Gastroesophageal sphincter (tissue), 4 donors: ENCODE measurements around the gene PLXNA2. TPM values are rescaled to one million over a fixed set of nuclear protein-coding genes. Genes with fewer than 3 reads are reported as not detected.

ENCODE experiments used
- ATAC-seq: fragments of 150-250 bp; one replicate; pipeline ENCODE4 v1.9.1; 2016; ENCODE audit warnings: mild to moderate bottlenecking, moderate library complexity
- H3K27ac ChIP-seq, 4 donors: fragments of 200-600 bp; sonication (generic) in 3 of 4; 1 replicate in 3 of 4; 2 replicates in 1 of 4; pipeline ENCODE4 v1.5.1; 2016 to 2019
- H3K27me3 ChIP-seq: fragments of 200-600 bp; sonication (generic); one replicate; pipeline ENCODE4 v1.5.1; 2019
- H3K36me3 ChIP-seq, 2 donors: fragments of 200-600 bp; sonication (generic); one replicate each; pipeline ENCODE4 v1.5.1; 2019; ENCODE audit warnings: control low read depth in 1 of 2
- H3K4me1 ChIP-seq, 3 donors: fragments of 200-600 bp; sonication (generic); 1 replicate in 2 of 3; 2 replicates in 1 of 3; pipeline ENCODE4 v1.5.1; 2016 to 2019; ENCODE audit warnings: control low read depth in 2 of 3
- H3K4me3 ChIP-seq, 2 donors: fragments of 200-600 bp; sonication (generic); one replicate each; pipeline ENCODE4 v1.5.1; 2019; ENCODE audit warnings: mild to moderate bottlenecking in 1 of 2, moderate library complexity in 1 of 2
- H3K9me3 ChIP-seq, 3 donors: fragments of 200-600 bp; sonication (generic); one replicate each; pipeline ENCODE4 v1.5.1; 2017 to 2019; ENCODE audit warnings: control low read depth in 2 of 3
- EP300 ChIP-seq: sonication (generic); formaldehyde crosslinking; IDR thresholded peaks from one replicate; pipeline ENCODE4 v1.6.1; 2017; ENCODE audit warnings: antibody characterized with exemption, mild to moderate bottlenecking
- POLR2A ChIP-seq, 2 donors: fragments of 450-650 bp; IDR thresholded peaks; one replicate each; pipeline ENCODE4 v1.6.1; 2017; ENCODE audit warnings: antibody characterized with exemption in 2 of 2, mild to moderate bottlenecking in 2 of 2, moderate library complexity in 1 of 2
- POLR2AphosphoS5 ChIP-seq: sonication (generic); formaldehyde crosslinking; IDR thresholded peaks from one replicate; pipeline ENCODE4 v1.6.1; 2017; ENCODE audit warnings: antibody characterized with exemption
- WGBS, 2 donors: methylation state at CpG; one replicate each; pipeline ENCODE4 v1.1.5; 2018; ENCODE audit warnings: low coverage in 1 of 2; 5-methylcytosine and 5-hydroxymethylcytosine counted together
- total RNA-seq, 4 donors: library from RNA; depleted of rRNA; stranded (reverse); fragments of >200 nt; gene quantifications; one replicate each; pipeline ENCODE4 v1.1.0, GENCODE V29; 2016
- TF ChIP-seq, protein P1 (sequence below), 4 experiments: fragments of 200-600 bp in 2 of 4; fragments of 450-650 bp in 2 of 4; sonication (generic) in 1 of 4; IDR thresholded peaks; one replicate each; pipeline ENCODE4 v1.5.1; 2017 to 2019; ENCODE audit warnings: antibody characterized with exemption in 4 of 4, mild to moderate bottlenecking in 2 of 4, moderate library complexity in 2 of 4

The PLXNA2 gene
- total RNA-seq, 4 donors from 2014 or later, result 12.5 to 38.3 (median 32.0) TPM

DNA sequence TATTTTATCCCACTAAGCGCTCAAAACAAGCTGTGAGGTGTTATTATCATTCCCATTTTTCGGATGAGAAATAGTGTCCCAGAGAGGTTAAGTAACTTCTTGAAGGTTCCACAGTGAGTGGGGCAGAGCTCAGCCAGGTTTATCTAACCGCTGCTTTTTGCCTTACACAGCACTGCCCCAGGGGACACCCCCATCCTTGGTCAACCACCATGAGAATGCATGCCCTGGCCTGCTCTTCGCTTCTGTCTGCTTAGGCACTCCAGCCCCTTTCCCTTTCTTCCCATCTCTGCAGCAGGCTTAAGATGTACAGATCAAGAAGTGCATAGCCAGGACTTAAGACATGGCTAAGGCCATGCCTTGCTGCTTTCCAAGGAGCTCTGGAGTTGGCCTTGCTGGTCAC, 174.3 kb downstream of the PLXNA2 start:
- H3K36me3 ChIP-seq, result peaks cover 0 to 90% of the 10 kb centered on the region in 2 donors
- 88 to 96% methylated on average over 4 of the region's 4 CpGs for WGBS, 2 donors

GRCh38 chr1:208069317-208069716, 174.9 kb downstream of the PLXNA2 start:
- Histone ChIP-seq H3K27ac (no peak overlapping the region), H3K4me3 (no peak overlapping the region), H3K36me3 (peaks cover 0 to 89% of the 10 kb centered on the region in 2 donors), H3K27me3 (no peaks in the 10 kb centered on the region), H3K4me1 (no peaks in the 10 kb centered on the region), H3K9me3 (no peaks in the 10 kb centered on the region)
- 81% methylated on average over 3 of the region's 8 CpGs; no CpG with 5 or more reads in 1 of the 2 donors for WGBS, 2 donors
- no peak for TF ChIP-seq POLR2AphosphoS5
- TF ChIP-seq EP300, result no peak
- no peak for TF ChIP-seq POLR2A (IDR thresholded peaks at IDR 0.05)
- TF ChIP-seq, protein P1, sequence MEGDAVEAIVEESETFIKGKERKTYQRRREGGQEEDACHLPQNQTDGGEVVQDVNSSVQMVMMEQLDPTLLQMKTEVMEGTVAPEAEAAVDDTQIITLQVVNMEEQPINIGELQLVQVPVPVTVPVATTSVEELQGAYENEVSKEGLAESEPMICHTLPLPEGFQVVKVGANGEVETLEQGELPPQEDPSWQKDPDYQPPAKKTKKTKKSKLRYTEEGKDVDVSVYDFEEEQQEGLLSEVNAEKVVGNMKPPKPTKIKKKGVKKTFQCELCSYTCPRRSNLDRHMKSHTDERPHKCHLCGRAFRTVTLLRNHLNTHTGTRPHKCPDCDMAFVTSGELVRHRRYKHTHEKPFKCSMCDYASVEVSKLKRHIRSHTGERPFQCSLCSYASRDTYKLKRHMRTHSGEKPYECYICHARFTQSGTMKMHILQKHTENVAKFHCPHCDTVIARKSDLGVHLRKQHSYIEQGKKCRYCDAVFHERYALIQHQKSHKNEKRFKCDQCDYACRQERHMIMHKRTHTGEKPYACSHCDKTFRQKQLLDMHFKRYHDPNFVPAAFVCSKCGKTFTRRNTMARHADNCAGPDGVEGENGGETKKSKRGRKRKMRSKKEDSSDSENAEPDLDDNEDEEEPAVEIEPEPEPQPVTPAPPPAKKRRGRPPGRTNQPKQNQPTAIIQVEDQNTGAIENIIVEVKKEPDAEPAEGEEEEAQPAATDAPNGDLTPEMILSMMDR (IDR thresholded peaks at IDR 0.05), result no peak
- no peak for ATAC-seq

More for the DNA sequence above, 174.3 kb downstream of the PLXNA2 start:
- Histone ChIP-seq H3K27ac (no peak overlapping the region), H3K4me1 (no peaks in the 10 kb centered on the region), H3K9me3 (no peaks in the 10 kb centered on the region), H3K27me3 (no peaks in the 10 kb centered on the region), H3K4me3 (no peak overlapping the region)
- TF ChIP-seq POLR2AphosphoS5 (no peak), POLR2A (IDR thresholded peaks at IDR 0.05) (no peak), EP300 (no peak)
- ATAC-seq, result no peak

DNA sequence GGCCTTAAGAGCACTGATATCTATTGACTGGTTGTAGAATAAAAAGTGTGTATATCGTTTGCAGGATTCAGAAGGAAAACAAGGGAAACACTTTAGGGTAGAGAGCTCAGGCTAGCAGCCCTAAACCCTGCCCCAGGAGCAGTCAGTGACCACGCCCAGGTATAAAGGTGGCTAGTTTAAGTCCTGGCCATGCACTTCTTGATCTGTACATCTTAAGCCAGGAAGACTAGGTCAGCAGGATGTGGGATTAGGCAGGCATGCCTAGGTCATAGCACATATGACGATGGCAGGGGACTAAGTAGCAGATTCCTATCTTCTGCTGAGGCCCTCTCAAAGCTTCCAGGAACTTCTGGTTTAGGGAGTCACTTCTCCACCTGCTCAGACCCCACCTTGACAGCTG, 175.3 kb downstream of the PLXNA2 start:
- H3K36me3 ChIP-seq, result peaks cover 0 to 84% of the 10 kb centered on the region in 2 donors
- 60 to 71% methylated on average over 1 of the region's 3 CpGs for WGBS, 2 donors

GRCh38 chr1:208068407-208068806, 175.8 kb downstream of the PLXNA2 start:
- H3K36me3 ChIP-seq, result peaks cover 0 to 81% of the 10 kb centered on the region in 2 donors
- H3K9me3 ChIP-seq, result no peaks in the 10 kb centered on the region
- no peaks in the 10 kb centered on the region for H3K4me1 ChIP-seq
- ATAC-seq, result no peak
- H3K27ac ChIP-seq, result no peak overlapping the region
- 70 to 85% methylated on average over 5 to 7 of the region's 7 CpGs for WGBS, 2 donors
- no peaks in the 10 kb centered on the region for H3K27me3 ChIP-seq
- H3K4me3 ChIP-seq, result no peak overlapping the region
- TF ChIP-seq, protein P1 (IDR thresholded peaks at IDR 0.05), result no peak
- TF ChIP-seq POLR2AphosphoS5, result no peak
- no peak for TF ChIP-seq POLR2A (IDR thresholded peaks at IDR 0.05)
- no peak for TF ChIP-seq EP300

More for the DNA sequence above, 175.3 kb downstream of the PLXNA2 start:
- H3K9me3 ChIP-seq, result no peaks in the 10 kb centered on the region
- H3K4me3 ChIP-seq, result no peak overlapping the region
- no peak overlapping the region for H3K27ac ChIP-seq
- TF ChIP-seq EP300 (no peak), POLR2AphosphoS5 (no peak), POLR2A (IDR thresholded peaks at IDR 0.05) (no peak)
- TF ChIP-seq, protein P1 (IDR thresholded peaks at IDR 0.05), result no peak
- no peaks in the 10 kb centered on the region for H3K27me3 ChIP-seq
- no peak for ATAC-seq
- no peaks in the 10 kb centered on the region for H3K4me1 ChIP-seq

GRCh38 chr1:208066583-208066982, 177.6 kb downstream of the PLXNA2 start:
- Histone ChIP-seq H3K9me3 (no peaks in the 10 kb centered on the region), H3K27ac (no peak overlapping the region), H3K4me3 (no peak overlapping the region), H3K36me3 (peaks cover 0 to 73% of the 10 kb centered on the region in 2 donors), H3K27me3 (no peaks in the 10 kb centered on the region), H3K4me1 (no peaks in the 10 kb centered on the region)
- 70 to 100% methylated on average over 1 of the region's 1 CpG for WGBS, 2 donors
- ATAC-seq, result no peak
- TF ChIP-seq POLR2AphosphoS5 (no peak), POLR2A (IDR thresholded peaks at IDR 0.05) (no peak), EP300 (no peak)
- TF ChIP-seq, protein P1 (IDR thresholded peaks at IDR 0.05), result no peak
